Measurements from ENCODE around the gene MYLK4.
A peak's percentile ranks its signal among the peaks of the same experiment; 100 is the strongest.

The MYLK4 gene

DNA sequence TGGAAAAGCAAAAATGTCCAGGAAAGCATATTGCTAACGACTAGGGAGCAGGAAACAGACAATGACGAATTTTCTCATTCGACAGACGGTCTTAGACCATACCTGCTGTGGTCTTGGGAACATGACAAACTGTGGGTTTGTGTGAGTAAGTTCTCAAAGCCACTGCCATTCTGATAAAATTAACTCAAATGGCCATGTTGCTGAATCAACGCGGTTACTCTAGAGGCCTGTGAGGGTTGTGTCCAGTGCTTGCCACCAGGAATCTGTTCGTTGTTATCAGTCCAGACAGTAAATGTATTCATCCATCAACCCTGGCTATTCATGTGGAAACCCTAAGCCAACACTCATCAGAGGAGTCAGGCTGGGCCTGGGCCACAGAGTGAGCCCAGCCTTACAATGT is 124.3 kb downstream of the MYLK4 start:
- no peak for DNase-seq

GRCh38 chr6:2625581-2625980 is 125.1 kb downstream of the MYLK4 start:
- peak; percentile 10 for DNase-seq

- DNase-seq, result no peak
Observed at GRCh38 chr6:2624177-2624576, 126.5 kb downstream of the MYLK4 start.

DNA sequence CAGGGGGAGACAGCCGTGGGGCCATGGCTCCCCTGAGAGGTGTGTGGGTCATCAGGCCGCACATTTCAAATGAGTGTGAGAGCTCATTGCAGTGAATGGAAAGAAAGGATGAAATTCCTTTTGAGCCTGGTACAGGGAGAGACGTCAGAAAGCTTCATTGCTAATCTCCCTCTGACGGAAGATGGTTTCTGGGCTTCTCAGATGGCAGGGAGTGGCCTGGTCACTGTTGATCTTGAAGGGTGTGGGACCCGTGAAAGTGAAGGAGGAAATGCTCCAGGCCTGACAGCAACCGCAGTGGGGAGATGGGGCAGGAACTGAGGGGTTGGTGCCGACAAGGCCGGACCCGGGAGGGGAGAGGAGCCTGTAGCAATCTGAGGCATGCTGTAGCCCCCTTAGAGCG is 127.4 kb downstream of the MYLK4 start:
- no peak for DNase-seq

DNA sequence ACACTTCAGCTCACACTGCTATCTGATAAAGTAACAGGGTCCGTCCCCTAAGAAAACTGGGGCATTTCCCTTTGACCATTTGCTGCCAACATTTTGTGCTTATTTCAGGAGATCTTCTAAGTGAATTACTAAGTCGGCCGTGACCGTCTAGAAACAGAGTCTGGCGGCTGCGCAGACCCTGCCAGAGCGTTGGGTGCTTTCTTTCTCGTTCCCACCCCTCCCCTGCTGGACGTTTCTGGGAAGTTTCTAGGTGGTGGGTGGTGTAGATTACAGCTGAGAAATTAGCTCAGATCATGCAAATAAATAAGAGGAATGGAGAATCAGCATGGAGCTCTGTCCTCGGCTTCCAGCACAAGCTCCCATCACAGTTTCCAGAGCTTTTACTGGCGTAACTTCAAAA is 128.1 kb downstream of the MYLK4 start:
- no peak for DNase-seq

GRCh38 chr6:2619651-2620050 is 131.1 kb downstream of the MYLK4 start:
- DNase-seq, result no peak

DNA sequence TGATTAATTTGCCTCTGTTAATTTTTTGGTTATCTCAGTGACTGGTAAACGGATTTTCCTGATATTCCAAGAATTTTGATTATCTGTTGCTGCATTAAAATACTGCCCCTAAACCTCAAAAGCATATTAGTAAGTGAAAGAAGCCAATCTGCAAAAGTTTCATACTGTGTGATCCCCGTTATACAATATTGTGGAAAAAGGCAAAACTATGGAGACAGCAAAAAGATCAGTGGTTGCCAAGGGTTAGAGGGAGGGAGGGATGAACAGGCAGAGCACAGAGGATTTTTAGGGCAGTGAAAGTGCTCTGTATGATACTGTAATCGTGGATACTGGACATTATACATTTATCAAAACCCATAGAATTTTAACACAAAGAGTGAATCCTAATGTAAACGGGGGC is 133.0 kb downstream of the MYLK4 start:
- DNase-seq, result no peak

GRCh38 chr6:2616811-2617210 is 133.9 kb downstream of the MYLK4 start:
- no peak for DNase-seq

- no peak for DNase-seq
Observed at GRCh38 chr6:2615251-2615650, 135.5 kb downstream of the MYLK4 start.

DNA sequence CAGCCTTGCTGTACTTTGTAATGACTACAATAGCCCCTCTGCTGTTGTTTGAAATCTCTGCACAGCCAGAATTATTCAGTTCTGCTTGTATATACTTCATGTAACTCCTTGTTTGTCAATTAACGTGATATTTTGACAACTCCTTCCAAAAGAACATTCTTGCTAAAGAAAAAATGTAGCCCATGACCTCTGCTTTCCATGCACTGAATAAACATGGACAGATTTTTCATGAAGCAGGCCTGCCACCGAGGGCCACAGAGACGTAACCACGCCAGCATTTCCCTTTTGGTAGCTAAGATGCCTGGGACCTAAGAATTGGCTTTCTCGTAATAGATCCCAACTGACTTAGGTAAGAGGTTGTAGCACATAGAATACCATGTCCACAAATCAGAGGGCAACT is 135.9 kb downstream of the MYLK4 start:
- DNase-seq, result no peak

GRCh38 chr6:2614155-2614554 is 136.6 kb downstream of the MYLK4 start:
- no peak for DNase-seq
